Muscle of back (tissue), 11 donors: ENCODE results near the gene PHB1. TPM values are rescaled to one million over a fixed set of nuclear protein-coding genes. Genes with fewer than 3 reads are reported as not detected.

Source experiments
- DNase-seq, 3 donors: peaks; one replicate each; pipeline versions ENCODE4 v3.0.0 to v3.0.0-alpha.2; 2013
- polyA plus RNA-seq, 10 donors: library from polyadenylated mRNA; unstranded; fragments of 120-200 nt; gene quantifications; one replicate each; pipeline ENCODE4 v1.2.1, GENCODE V29; 2013; ENCODE audit not compliant: insufficient read length in 10 of 10

Gene PHB1
- polyA plus RNA-seq, 10 donors, result 128 to 172 (median 148) TPM

- DNase-seq, result no peak
Measured at GRCh38 chr17:49356320-49356719, 58.4 kb downstream of the PHB1 start.

Other genes with a start within 250 kb of the PHB1 start
- gene GNGT2, start 204.3 kb downstream of the PHB1 start, polyA plus RNA-seq, result 1 to 10 TPM in 8 of 10 donors, under 1 TPM in 2; 0.50 to 1.8 (median 1.2) TPM
- gene ABI3, start 204.2 kb downstream of the PHB1 start, polyA plus RNA-seq, result 1 to 10 TPM; 3.0 to 5.4 (median 4.0) TPM
- 10 to 100 TPM in 8 of 10 donors, 1 to 10 TPM in 2; 9.0 to 22.6 (median 15.4) TPM for gene PHOSPHO1, start 184.1 kb downstream of the PHB1 start, polyA plus RNA-seq
- gene ZNF652, start 52.6 kb downstream of the PHB1 start, polyA plus RNA-seq, result 10 to 100 TPM; 14.9 to 22.2 (median 16.7) TPM
- 10 to 100 TPM; 33.6 to 85.7 (median 47.6) TPM for gene NGFR, start 80.4 kb upstream of the PHB1 start, polyA plus RNA-seq
- gene NXPH3, start 161.0 kb upstream of the PHB1 start, polyA plus RNA-seq, result 1 to 10 TPM; 1.2 to 1.7 (median 1.3) TPM